B cell (primary cell): ENCODE measurements around the gene KRTAP5-1. TPM values are rescaled to one million over a fixed set of nuclear protein-coding genes. Genes with fewer than 3 reads are reported as not detected.
"Not testable (repeated sequence)": the region's sequence is repeated elsewhere in the genome, so short reads cannot be mapped to it uniquely, and the experiment has no call there.

Experiments
- ATAC-seq: fragments of 200-7000 bp; cut with Tn5 transposase; one replicate; pipeline ENCODE4 v1.10.0; 2021; ENCODE audit warnings: low read depth, mild to moderate bottlenecking, moderate number of reproducible peaks, moderate library complexity
- CTCF ChIA-PET: fragments of 350-600 bp; sonication (Branson Sonifier 250); formaldehyde crosslinking; loops from one replicate; lab custom pipeline; 2021; ENCODE audit warnings: antibody characterized with exemption, inconsistent platforms; lab: Charles Lee
- POLR2A ChIA-PET: fragments of 350-600 bp; sonication (Branson Sonifier 250); formaldehyde crosslinking; loops from one replicate; lab custom pipeline; 2021; ENCODE audit warnings: antibody characterized with exemption; lab: Charles Lee
- DNase-seq: peaks from one replicate; pipeline ENCODE4 v3.0.0; 2013
- H2AFZ ChIP-seq: 2 replicates; pipeline ENCODE4 v1.6.1; 2012; ENCODE audit warnings: mild to moderate bottlenecking, low read depth, low read length; ENCODE audit not compliant: insufficient read depth, poor library complexity, severe bottlenecking
- H3K27ac ChIP-seq, 2 donors: 1 replicate in 1 of 2; 2 replicates in 1 of 2; pipeline ENCODE4 v1.5.1; 2012 to 2013; ENCODE audit warnings: low read length in 2 of 2, mild to moderate bottlenecking in 2 of 2, moderate library complexity in 1 of 2
- H3K27me3 ChIP-seq, 4 experiments: fragments of 200-600 bp in 1 of 4; sonication (generic) in 1 of 4; replicated peaks in 1 of 4; 1 replicate in 2 of 4; 2 replicates in 2 of 4; pipeline versions ENCODE4 v1.6.1 to v1.7.0; 2013 to 2016; ENCODE audit warnings: low read length in 3 of 4, mild to moderate bottlenecking in 2 of 4, mixed read lengths in 1 of 4, moderate library complexity in 1 of 4; ENCODE audit not compliant: insufficient read depth in 4 of 4, control insufficient read depth in 3 of 4; ENCODE audit errors: control extremely low read depth in 1 of 4
- H3K36me3 ChIP-seq, 2 experiments: replicated peaks in 1 of 2; 1 replicate in 1 of 2; 2 replicates in 1 of 2; pipeline versions ENCODE4 v1.6.1 to v1.7.1; 2013; ENCODE audit warnings: low read length in 1 of 2; ENCODE audit not compliant: insufficient read depth in 2 of 2, control insufficient read depth in 1 of 2; ENCODE audit errors: control extremely low read depth in 1 of 2, extremely low read depth in 1 of 2
- H3K4me1 ChIP-seq, 2 donors: fragments of 200-600 bp in 1 of 2; sonication (generic) in 1 of 2; 1 replicate in 1 of 2; 2 replicates in 1 of 2; pipeline versions ENCODE4 v1.5.1 to v1.6.1; 2013 to 2017; ENCODE audit warnings: low read length in 2 of 2; ENCODE audit not compliant: control insufficient read depth in 2 of 2, insufficient read depth in 2 of 2
- H3K4me2 ChIP-seq: replicated peaks from 2 replicates; pipeline ENCODE3; 2012; ENCODE audit warnings: mild to moderate bottlenecking, low read depth, low read length; ENCODE audit not compliant: poor library complexity, severe bottlenecking
- H3K4me3 ChIP-seq, 5 experiments: fragments of 200-600 bp in 1 of 5; sonication (generic) in 1 of 5; 1 replicate in 3 of 5; 2 replicates in 2 of 5; pipeline versions ENCODE4 v1.5.1 to v1.7.0; 2011 to 2016; ENCODE audit warnings: low read length in 4 of 5, mild to moderate bottlenecking in 4 of 5, low read depth in 2 of 5, control low read depth in 1 of 5, moderate library complexity in 1 of 5; ENCODE audit not compliant: insufficient read depth in 1 of 5; ENCODE audit errors: control extremely low read depth in 1 of 5, extremely low read depth in 1 of 5
- H3K79me2 ChIP-seq: fragments of 200-600 bp; sonication (generic); one replicate; pipeline ENCODE4 v1.6.0; 2016; ENCODE audit warnings: low read length; ENCODE audit not compliant: control insufficient read depth, insufficient read depth
- H3K9ac ChIP-seq: fragments of 200-600 bp; sonication (generic); 2 replicates; pipeline ENCODE4 v1.6.1; 2017; ENCODE audit warnings: mild to moderate bottlenecking, low read length, moderate library complexity
- H3K9me3 ChIP-seq, 3 donors: one replicate each; pipeline versions ENCODE4 v1.6.1 to v1.7.1; 2013; ENCODE audit warnings: low read length in 2 of 3; ENCODE audit not compliant: control insufficient read depth in 2 of 3, insufficient read depth in 1 of 3; ENCODE audit errors: control extremely low read depth in 1 of 3
- H4K20me1 ChIP-seq: 2 replicates; pipeline ENCODE4 v1.6.0; 2012; ENCODE audit warnings: mild to moderate bottlenecking, low read length; ENCODE audit not compliant: insufficient read depth, control insufficient read depth, poor library complexity, severe bottlenecking
- H3K27ac Mint-ChIP-seq: one replicate; pipeline ENCODE4 v1.8.0; 2021; ENCODE audit warnings: mixed read lengths
- H3K27me3 Mint-ChIP-seq: one replicate; pipeline ENCODE4 v1.8.0; 2021; ENCODE audit warnings: mixed read lengths
- H3K4me1 Mint-ChIP-seq: one replicate; pipeline ENCODE4 v1.8.0; 2021; ENCODE audit warnings: mixed read lengths
- H3K4me3 Mint-ChIP-seq: one replicate; pipeline ENCODE4 v1.8.0; 2021; ENCODE audit warnings: mixed read lengths
- H3K9me3 Mint-ChIP-seq: one replicate; pipeline ENCODE4 v1.8.0; 2022; ENCODE audit warnings: mixed read lengths; ENCODE audit not compliant: insufficient read depth
- EZH2 ChIP-seq: IDR thresholded peaks from 2 replicates; pipeline ENCODE4 v1.6.1; 2012; ENCODE audit warnings: borderline replicate concordance, low read depth, mild to moderate bottlenecking, moderate library complexity, low read length; ENCODE audit not compliant: insufficient read depth, poor library complexity, severe bottlenecking
- WGBS: methylation state at CpG from one replicate; pipeline ENCODE4 v1.1.5; 2013; ENCODE audit warnings: missing lambda C conversion rate; ENCODE audit not compliant: insufficient coverage; 5-methylcytosine and 5-hydroxymethylcytosine counted together
- intact Hi-C: fragments of 100-400 bp; cut with micrococcal nuclease; formaldehyde crosslinking; loops from one replicate; pipeline ENCODE4 v1.10.0; 2022
- polyA plus RNA-seq: library from polyadenylated mRNA; depleted of rRNA; stranded (reverse); fragments of >200 nt; gene quantifications from 2 replicates; pipeline ENCODE4 v1.2.3, GENCODE V29; 2012
- total RNA-seq, 2 donors: library from RNA; stranded (reverse); fragments of 120-200 nt in 1 of 2; gene quantifications; 1 replicate in 1 of 2; 2 replicates in 1 of 2; pipeline versions ENCODE4 v1.2.3 to v1.2.4, GENCODE V29; 2013 to 2022
- TF ChIP-seq, protein P1 (sequence below): fragments of 200-600 bp; IDR thresholded peaks from one replicate; pipeline ENCODE4 v1.8.0; 2022; ENCODE audit warnings: antibody characterized with exemption, mild to moderate bottlenecking

Gene KRTAP5-1
- total and polyA plus RNA-seq, 2 donors (not counting 1 experiment from before 2014, with no cell fraction given) = not detected

DNA sequence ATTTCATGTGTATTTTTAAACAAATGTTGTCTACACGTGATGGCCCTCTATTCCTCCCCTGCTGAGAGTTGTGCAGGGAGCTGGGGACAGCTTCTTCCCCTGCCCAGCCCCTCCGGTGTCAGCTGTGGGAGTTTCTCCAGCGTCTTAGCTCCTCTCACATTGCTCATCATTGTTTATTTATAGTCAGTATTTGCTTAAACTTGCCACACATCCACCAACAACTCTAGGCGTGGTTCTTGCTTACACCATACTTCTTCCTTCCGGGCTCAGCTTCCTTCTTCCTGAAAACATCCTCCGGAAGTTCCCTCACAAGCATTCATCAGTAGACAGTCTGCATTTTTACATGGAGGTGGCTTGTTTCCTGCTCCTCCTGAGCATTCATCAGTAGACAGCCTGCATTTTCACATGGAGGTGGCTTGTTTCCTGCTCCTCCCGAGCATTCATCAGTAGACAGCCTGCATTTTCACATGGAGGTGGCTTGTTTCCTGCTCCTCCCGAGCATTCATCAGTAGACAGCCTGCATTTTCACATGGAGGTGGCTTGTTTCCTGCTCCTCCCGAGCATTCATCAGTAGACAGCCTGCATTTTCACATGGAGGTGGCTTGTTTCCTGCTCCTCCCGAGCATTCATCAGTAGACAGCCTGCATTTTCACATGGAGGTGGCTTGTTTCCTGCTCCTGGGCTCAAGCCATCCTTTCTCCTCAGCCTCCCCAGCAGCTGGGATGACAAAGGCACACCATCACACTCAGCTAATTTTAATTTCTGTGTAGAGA is 4.3 kb upstream of the KRTAP5-1 start:
- Mint-ChIP-seq H3K27me3 (peaks cover 21% of the 10 kb centered on the region), H3K4me3 (peak overlapping the region; percentile 69), H3K4me1 (peaks cover 19% of the 10 kb centered on the region), H3K27ac (peak overlapping the region; percentile 85)
- H3K27me3 ChIP-seq = peaks cover 0 to 18% (median 1%) of the 10 kb centered on the region in 4 experiments
- H3K4me1 ChIP-seq = peaks cover 8 to 27% of the 10 kb centered on the region in 2 donors
- peak overlapping the region in 1 of 2 donors; percentile 40 for H3K27ac ChIP-seq
- 26% methylated on average over 2 of the region's 10 CpGs for WGBS
- DNase-seq = peak; percentile 54
- peak; percentile 87 for ATAC-seq
- H4K20me1 ChIP-seq, H3K9me3 Mint-ChIP-seq, intact Hi-C loops, H3K36me3 ChIP-seq, H3K79me2 ChIP-seq: not testable (repeated sequence)
- ChIA-PET POLR2A (interaction anchor here (1.0 kb wide), 2 partner anchors 15 to 16 kb away, joined by 4 to 7 read pairs; no protein-coding TSS in a partner anchor), CTCF (interaction anchor here (1.2 to 2.8 kb wide), 5 partner anchors 11 to 387 kb away, joined by 3 to 18 read pairs (median 7); no protein-coding TSS in a partner anchor)
- H3K9me3 ChIP-seq = peaks cover 0 to 24% (median 0%) of the 10 kb centered on the region in 3 donors
- peak overlapping the region in 1 of 5 experiments; percentile 29 for H3K4me3 ChIP-seq
- peak overlapping the region; percentile 9 for H3K9ac ChIP-seq
- H3K4me2 ChIP-seq = peak overlapping the region; percentile 38
- peak overlapping the region; percentile 48 for H2AFZ ChIP-seq

DNA sequence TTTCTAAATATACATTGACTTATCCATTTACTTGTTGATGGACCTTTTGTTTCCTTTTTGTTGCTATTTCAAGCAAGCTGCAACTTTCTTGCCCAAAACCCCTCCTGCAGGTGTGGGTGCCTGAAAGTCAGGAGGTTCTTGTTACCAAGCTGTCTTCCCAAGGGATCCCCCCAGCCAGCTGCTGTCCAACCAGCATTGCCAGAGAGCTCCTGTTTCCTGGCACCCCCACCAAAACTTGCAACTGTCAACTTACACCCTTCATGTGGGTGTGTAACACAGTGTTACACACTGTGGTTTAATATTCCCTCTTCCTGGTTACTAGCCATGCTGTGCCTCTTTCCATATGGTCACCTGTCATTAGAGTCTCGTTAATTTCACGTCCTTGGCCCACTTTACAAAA is 1.6 kb upstream of the KRTAP5-1 start:
- Histone ChIP-seq H3K9me3 (peaks cover 0 to 30% (median 0%) of the 10 kb centered on the region in 3 donors), H3K27me3 (peaks cover 0 to 28% (median 1%) of the 10 kb centered on the region in 4 experiments), H3K79me2 (no peaks in the 10 kb centered on the region), H3K9ac (no peak overlapping the region), H3K36me3 (no peaks in the 10 kb centered on the region), H4K20me1 (no peaks in the 10 kb centered on the region), H3K4me1 (peaks cover 8 to 34% of the 10 kb centered on the region in 2 donors), H3K27ac (no peak overlapping the region), H3K4me2 (no peak overlapping the region), H3K4me3 (no peak overlapping the region), H2AFZ (no peak overlapping the region)
- no peaks in the 10 kb centered on the region for H3K9me3 Mint-ChIP-seq
- CTCF ChIA-PET = interaction anchor here (2.6 kb wide), 1 partner anchor 12 kb away, joined by 16 read pairs; no protein-coding TSS in a partner anchor
- intact Hi-C loops = no loop called here
- WGBS = no CpG with 5 or more reads among the region's 2 CpGs
- POLR2A ChIA-PET = no interaction called here
- ATAC-seq (no peak), DNase-seq (no peak)
- TF ChIP-seq, protein P1, sequence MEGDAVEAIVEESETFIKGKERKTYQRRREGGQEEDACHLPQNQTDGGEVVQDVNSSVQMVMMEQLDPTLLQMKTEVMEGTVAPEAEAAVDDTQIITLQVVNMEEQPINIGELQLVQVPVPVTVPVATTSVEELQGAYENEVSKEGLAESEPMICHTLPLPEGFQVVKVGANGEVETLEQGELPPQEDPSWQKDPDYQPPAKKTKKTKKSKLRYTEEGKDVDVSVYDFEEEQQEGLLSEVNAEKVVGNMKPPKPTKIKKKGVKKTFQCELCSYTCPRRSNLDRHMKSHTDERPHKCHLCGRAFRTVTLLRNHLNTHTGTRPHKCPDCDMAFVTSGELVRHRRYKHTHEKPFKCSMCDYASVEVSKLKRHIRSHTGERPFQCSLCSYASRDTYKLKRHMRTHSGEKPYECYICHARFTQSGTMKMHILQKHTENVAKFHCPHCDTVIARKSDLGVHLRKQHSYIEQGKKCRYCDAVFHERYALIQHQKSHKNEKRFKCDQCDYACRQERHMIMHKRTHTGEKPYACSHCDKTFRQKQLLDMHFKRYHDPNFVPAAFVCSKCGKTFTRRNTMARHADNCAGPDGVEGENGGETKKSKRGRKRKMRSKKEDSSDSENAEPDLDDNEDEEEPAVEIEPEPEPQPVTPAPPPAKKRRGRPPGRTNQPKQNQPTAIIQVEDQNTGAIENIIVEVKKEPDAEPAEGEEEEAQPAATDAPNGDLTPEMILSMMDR = no peak
- no peak for TF ChIP-seq EZH2
- peak overlapping the region; percentile 59 for H3K27ac Mint-ChIP-seq
- H3K4me1 Mint-ChIP-seq = peaks cover 25% of the 10 kb centered on the region
- peaks cover 17% of the 10 kb centered on the region for H3K27me3 Mint-ChIP-seq
- no peak overlapping the region for H3K4me3 Mint-ChIP-seq

DNA sequence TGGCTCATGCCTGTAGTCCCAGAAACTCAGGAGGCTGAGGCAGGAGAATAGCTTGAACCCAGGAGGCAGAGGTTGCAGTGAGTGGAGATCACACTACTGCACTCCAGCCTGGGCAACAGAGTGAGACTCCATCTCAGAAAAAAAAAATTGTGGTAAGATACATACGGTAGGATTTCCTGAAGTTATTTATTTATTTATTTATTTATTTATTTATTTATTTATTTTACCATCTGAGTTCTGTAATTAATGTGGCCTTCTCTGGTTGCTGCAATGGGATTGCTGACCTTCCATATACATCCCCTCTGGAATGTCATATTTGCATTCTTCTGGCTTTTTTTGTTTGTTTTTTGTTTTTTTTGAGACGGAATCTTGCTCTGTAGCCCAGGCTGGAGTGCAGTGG is 2.2 kb downstream of the KRTAP5-1 start:
- H3K27ac ChIP-seq, intact Hi-C loops, H3K36me3 ChIP-seq, H3K9ac ChIP-seq, H3K79me2 ChIP-seq, POLR2A ChIA-PET, H4K20me1 ChIP-seq, H3K4me3 ChIP-seq, ATAC-seq, H2AFZ ChIP-seq, CTCF ChIA-PET, H3K4me3 Mint-ChIP-seq, H3K9me3 Mint-ChIP-seq, H3K4me2 ChIP-seq, DNase-seq, H3K27ac Mint-ChIP-seq: not testable (repeated sequence)
- Mint-ChIP-seq H3K4me1 (peaks cover 13% of the 10 kb centered on the region), H3K27me3 (peaks cover 14% of the 10 kb centered on the region)
- peaks cover 0 to 29% (median 0%) of the 10 kb centered on the region in 4 experiments for H3K27me3 ChIP-seq
- H3K4me1 ChIP-seq = peaks cover 0 to 13% of the 10 kb centered on the region in 2 donors
- peaks cover 1 to 21% (median 10%) of the 10 kb centered on the region in 3 donors for H3K9me3 ChIP-seq
- 100% methylated on average over 1 of the region's 2 CpGs for WGBS
